OCI-LY1 (cell line): Measurements from ENCODE around the gene TRAT1.
"Not testable (repeated sequence)": the region's sequence is repeated elsewhere in the genome, so short reads cannot be mapped to it uniquely, and the experiment has no call there.

ENCODE experiments used
- H2AFZ ChIP-seq: fragments of 200-600 bp; sonication (generic), shearing (Covaris generic); 2 replicates; pipeline ENCODE4 v1.6.0; 2014; ENCODE audit warnings: antibody characterized with exemption, mild to moderate bottlenecking, low read length
- H3F3A ChIP-seq: fragments of 200-600 bp; sonication (generic), shearing (Covaris generic); 2 replicates; pipeline ENCODE4 v1.6.0; 2014; ENCODE audit warnings: mild to moderate bottlenecking, antibody characterized with exemption, low read length, moderate library complexity; ENCODE audit not compliant: insufficient read depth
- H3K27ac ChIP-seq: fragments of 200-600 bp; sonication (generic); 2 replicates; pipeline ENCODE4 v1.5.1; 2014; ENCODE audit warnings: low read length, mixed run types, mild to moderate bottlenecking, low read depth; ENCODE audit not compliant: poor library complexity, severe bottlenecking
- H3K27me3 ChIP-seq: fragments of 200-600 bp; sonication (generic); 2 replicates; pipeline ENCODE4 v1.6.0; 2014; ENCODE audit warnings: antibody characterized with exemption, mild to moderate bottlenecking, low read length, moderate library complexity; ENCODE audit not compliant: insufficient read depth
- H3K36me3 ChIP-seq: fragments of 200-600 bp; sonication (generic); 2 replicates; pipeline ENCODE4 v1.6.1; 2014; ENCODE audit warnings: mild to moderate bottlenecking, antibody characterized with exemption, low read length, moderate library complexity, mixed read lengths; ENCODE audit not compliant: insufficient read depth
- H3K4me1 ChIP-seq: fragments of 200-600 bp; sonication (generic); 2 replicates; pipeline ENCODE4 v1.5.1; 2014; ENCODE audit warnings: mild to moderate bottlenecking, low read length, moderate library complexity; ENCODE audit not compliant: insufficient read depth, severe bottlenecking
- H3K4me2 ChIP-seq: fragments of 200-600 bp; sonication (generic), shearing (Covaris generic); 2 replicates; pipeline ENCODE4 v1.6.1; 2014; ENCODE audit warnings: low read length
- H3K4me3 ChIP-seq: fragments of 200-600 bp; sonication (generic); 2 replicates; pipeline ENCODE4 v1.5.1; 2014; ENCODE audit warnings: low read length, low read depth, mild to moderate bottlenecking, mixed read lengths; ENCODE audit not compliant: poor library complexity, severe bottlenecking
- H3K79me2 ChIP-seq: fragments of 200-600 bp; shearing (Covaris generic); 2 replicates; pipeline ENCODE4 v1.6.1; 2016; ENCODE audit warnings: mixed run types, low read length, mixed read lengths; ENCODE audit not compliant: insufficient read depth
- H3K9ac ChIP-seq: fragments of 200-600 bp; sonication (generic), shearing (Covaris generic); 2 replicates; pipeline ENCODE4 v1.6.1; 2014; ENCODE audit warnings: mild to moderate bottlenecking, low read length, mixed read lengths
- H3K9me2 ChIP-seq: fragments of 200-600 bp; sonication (generic), shearing (Covaris generic); 2 replicates; pipeline ENCODE4 v1.6.1; 2014; ENCODE audit warnings: low read depth, mild to moderate bottlenecking, low read length, mixed read lengths
- H3K9me3 ChIP-seq: fragments of 200-600 bp; shearing (Covaris generic); 2 replicates; pipeline ENCODE4 v1.6.1; 2014; ENCODE audit warnings: low read length, mixed read lengths
- H4K20me1 ChIP-seq: fragments of 200-600 bp; sonication (generic), shearing (Covaris generic); 2 replicates; pipeline ENCODE4 v1.6.0; 2016; ENCODE audit warnings: mild to moderate bottlenecking, low read length; ENCODE audit not compliant: insufficient read depth
- CTCF ChIP-seq: fragments of 200-600 bp; sonication (generic), shearing (Covaris generic); IDR thresholded peaks from 2 replicates; pipeline ENCODE4 v1.5.1; 2017; ENCODE audit warnings: mild to moderate bottlenecking, antibody characterized with exemption, low read length, moderate library complexity, mixed read lengths
- EZH2 ChIP-seq: fragments of 200-600 bp; sonication (generic), shearing (Covaris generic); IDR thresholded peaks from 2 replicates; pipeline ENCODE4 v1.8.0; 2017; ENCODE audit warnings: borderline replicate concordance, mixed run types, mild to moderate bottlenecking, antibody characterized with exemption, low read length, moderate library complexity, mixed read lengths

Gene TRAT1

DNA sequence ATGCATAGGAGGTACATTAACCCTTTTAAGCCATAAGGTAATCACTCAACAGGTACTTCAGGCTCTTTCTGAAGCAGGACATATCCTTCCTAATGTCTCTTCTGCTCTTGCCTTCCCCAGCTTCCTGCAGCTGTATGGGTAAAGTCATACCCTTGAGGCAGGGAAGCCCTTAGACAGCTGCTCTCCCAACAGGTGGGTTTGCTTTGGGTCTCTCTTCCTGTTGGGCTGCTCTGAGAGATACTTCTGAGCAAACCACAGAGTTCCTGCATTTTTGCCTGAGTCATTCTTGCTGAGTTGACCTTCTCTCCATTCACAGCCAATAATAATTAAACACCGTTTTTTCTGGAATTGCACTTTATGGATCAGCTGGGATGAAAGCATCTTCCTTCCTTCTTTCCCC lies 2.0 kb upstream of the TRAT1 start:
- Histone ChIP-seq H3K27ac (no peak overlapping the region), H3K9me2 (no peaks in the 10 kb centered on the region), H3K4me3 (no peak overlapping the region), H3K36me3 (no peaks in the 10 kb centered on the region), H3K4me1 (no peaks in the 10 kb centered on the region), H3K9ac (no peak overlapping the region), H3K4me2 (no peak overlapping the region), H3K27me3 (no peaks in the 10 kb centered on the region), H2AFZ (no peak overlapping the region), H3F3A (no peaks in the 10 kb centered on the region), H3K79me2 (no peaks in the 10 kb centered on the region), H4K20me1 (no peaks in the 10 kb centered on the region), H3K9me3 (no peaks in the 10 kb centered on the region)
- no peak for TF ChIP-seq EZH2
- TF ChIP-seq CTCF, result no peak

DNA sequence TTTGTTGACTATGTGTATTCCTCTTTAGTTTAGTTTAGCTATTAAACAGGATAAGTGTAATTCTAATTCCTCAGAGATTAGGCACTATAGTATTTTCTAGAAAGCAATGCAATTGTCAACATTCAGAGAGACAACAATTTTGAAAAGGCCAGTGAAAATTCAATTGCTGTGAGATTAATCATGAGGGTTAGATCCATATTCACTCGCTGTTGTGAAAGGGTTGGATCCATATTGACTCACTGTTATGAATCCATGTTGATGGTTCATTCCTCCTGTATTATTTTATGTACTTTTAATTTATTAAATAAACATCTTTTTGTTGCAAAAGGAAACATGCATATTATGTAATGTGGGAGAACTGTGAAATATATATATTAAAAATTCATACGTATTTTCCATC lies 641 bp downstream of the TRAT1 start:
- no peaks in the 10 kb centered on the region for H3K9me3 ChIP-seq
- H3K9ac ChIP-seq, result no peak overlapping the region
- H3K4me3 ChIP-seq, result no peak overlapping the region

DNA sequence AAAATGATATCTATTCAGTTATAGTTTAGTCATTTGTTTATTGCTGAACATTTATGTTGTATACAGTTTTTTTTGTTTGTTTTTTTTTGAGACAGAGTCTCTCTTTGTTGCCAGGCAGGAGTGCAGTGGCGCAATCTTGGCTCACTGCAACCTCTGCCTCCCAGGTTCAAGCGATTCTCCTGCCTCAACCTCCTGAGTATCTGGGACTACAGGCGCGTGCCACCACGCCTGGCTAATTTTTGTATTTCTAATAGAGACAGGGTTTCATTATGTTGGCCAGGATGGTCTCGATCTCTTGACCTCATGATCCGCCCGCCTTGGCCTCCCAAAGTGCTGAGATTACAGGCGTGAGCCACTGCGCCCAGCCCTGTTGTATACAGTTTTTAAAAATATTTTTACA lies 1.2 kb downstream of the TRAT1 start:
- H3F3A ChIP-seq, H3K4me1 ChIP-seq, H3K4me3 ChIP-seq, H3K9me3 ChIP-seq, H3K4me2 ChIP-seq, H3K9me2 ChIP-seq, H3K9ac ChIP-seq, H2AFZ ChIP-seq, H3K36me3 ChIP-seq, H4K20me1 ChIP-seq, H3K27ac ChIP-seq, H3K27me3 ChIP-seq, H3K79me2 ChIP-seq: not testable (repeated sequence)

More for the DNA sequence above, 641 bp downstream of the TRAT1 start:
- TF ChIP-seq CTCF (no peak), EZH2 (no peak)
- Histone ChIP-seq H3K27ac (no peak overlapping the region), H3K79me2 (no peaks in the 10 kb centered on the region), H3F3A (no peaks in the 10 kb centered on the region), H4K20me1 (no peaks in the 10 kb centered on the region), H3K36me3 (no peaks in the 10 kb centered on the region), H3K9me2 (no peaks in the 10 kb centered on the region), H2AFZ (no peak overlapping the region), H3K4me1 (no peaks in the 10 kb centered on the region), H3K4me2 (no peak overlapping the region), H3K27me3 (no peaks in the 10 kb centered on the region)

- no peaks in the 10 kb centered on the region for H4K20me1 ChIP-seq
- no peaks in the 10 kb centered on the region for H3F3A ChIP-seq
- no peak overlapping the region for H3K27ac ChIP-seq
- H2AFZ ChIP-seq, result no peak overlapping the region
- H3K36me3 ChIP-seq, result no peaks in the 10 kb centered on the region
- H3K4me3 ChIP-seq, result no peak overlapping the region
- no peaks in the 10 kb centered on the region for H3K79me2 ChIP-seq
- TF ChIP-seq CTCF (no peak), EZH2 (no peak)
- no peaks in the 10 kb centered on the region for H3K9me2 ChIP-seq
- no peaks in the 10 kb centered on the region for H3K27me3 ChIP-seq
- no peaks in the 10 kb centered on the region for H3K9me3 ChIP-seq
- H3K4me1 ChIP-seq, result no peaks in the 10 kb centered on the region
- no peak overlapping the region for H3K9ac ChIP-seq
- H3K4me2 ChIP-seq, result no peak overlapping the region
Measured at GRCh38 chr3:108826309-108827187, 4.0 kb downstream of the TRAT1 start.
